ENCODE results near the gene BCAS1.

- TF ChIP-seq CTCF (IDR thresholded peaks at IDR 0.05) (no peak), POLR2AphosphoS5 (IDR thresholded peaks at IDR 0.05; ENCODE audit: low read depth, low read length) (no peak), CHD2 (IDR thresholded peaks at IDR 0.05; ENCODE audit: low read length, partially characterized antibody) (no peak), TAF1 (IDR thresholded peaks at IDR 0.05; ENCODE audit: borderline replicate concordance, low read depth, low read length) (no peak), USF2 (IDR thresholded peaks at IDR 0.05; ENCODE audit: borderline replicate concordance, low read depth, low read length) (no peak), EP300 (IDR thresholded peaks at IDR 0.05; ENCODE audit: borderline replicate concordance in 1 of 2, low read depth in 1 of 2, low read length in 1 of 2) (no peak), RXRA (IDR thresholded peaks at IDR 0.05; ENCODE audit: borderline replicate concordance, low read depth) (no peak), EZH2phosphoT487 (IDR thresholded peaks at IDR 0.05; ENCODE audit: borderline replicate concordance, low read depth) (no peak)
Observed at GRCh38 chr20:53981752-53982437, 88.5 kb downstream of the BCAS1 start.

Measured in SK-N-SH (cell line).